HG03039 (cell line): Measurements from ENCODE around the gene PTP4A2.
"Not testable (repeated sequence)": the region's sequence is repeated elsewhere in the genome, so short reads cannot be mapped to it uniquely, and the experiment has no call there.

Source experiments
- ATAC-seq: cut with Tn5 transposase; IDR thresholded peaks from one replicate; pipeline ENCODE4 v1.9.1; 2021; ENCODE audit warnings: mild to moderate bottlenecking, moderate library complexity; ENCODE audit not compliant: unreplicated experiment

The PTP4A2 gene

DNA sequence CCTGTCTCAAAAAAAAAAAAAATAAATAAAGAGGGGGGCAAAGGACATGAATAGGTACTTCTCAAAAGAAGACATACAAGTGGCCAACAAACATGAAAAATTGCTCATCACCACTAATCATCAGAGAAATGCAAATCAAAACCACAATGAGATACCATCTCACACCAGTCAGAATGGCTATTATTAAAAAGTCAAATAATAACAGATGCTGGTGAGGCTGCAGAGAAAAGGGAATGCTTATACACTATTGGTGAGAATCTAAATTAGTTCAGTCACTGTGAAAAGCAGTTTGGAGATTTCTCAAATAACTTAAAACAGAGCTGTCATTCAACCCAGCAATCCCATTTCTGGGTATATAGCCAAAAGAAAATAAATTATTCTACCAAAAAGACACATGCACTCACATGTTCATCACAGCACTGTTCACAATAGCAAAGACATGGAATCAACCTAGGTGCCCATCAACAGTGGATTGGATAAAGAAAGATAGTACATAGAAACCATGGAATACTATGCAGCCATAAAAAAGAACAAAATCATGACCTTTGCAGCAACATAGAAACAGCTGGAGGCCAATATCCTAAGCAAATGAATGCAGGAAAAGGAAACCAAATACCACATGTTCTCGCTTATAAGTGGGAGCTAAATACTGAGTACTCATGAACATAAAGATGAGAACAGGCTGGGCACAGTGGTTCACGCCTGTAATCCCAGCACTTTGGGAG lies 42.5 kb downstream of the PTP4A2 start:
- not testable (repeated sequence) for ATAC-seq

DNA sequence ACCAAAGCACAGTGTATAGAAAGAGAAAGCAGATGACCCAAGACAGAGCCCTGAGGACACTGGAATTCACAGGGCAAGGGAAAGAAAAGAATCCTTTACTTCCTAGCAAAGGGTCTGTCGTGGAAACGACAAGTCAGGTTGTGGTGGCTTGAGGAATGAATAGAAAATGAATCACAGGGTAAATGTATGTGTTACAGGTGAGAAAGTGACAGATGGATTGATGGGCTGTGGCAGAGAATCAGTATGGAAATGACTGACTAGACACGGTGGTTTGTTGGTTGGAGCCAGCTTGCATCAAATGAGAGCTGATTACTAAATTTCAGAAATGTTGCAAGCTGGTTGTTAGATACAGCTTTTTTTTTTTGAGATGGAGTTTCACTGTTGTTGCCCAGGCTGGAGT lies 46.9 kb downstream of the PTP4A2 start:
- no peak for ATAC-seq

DNA sequence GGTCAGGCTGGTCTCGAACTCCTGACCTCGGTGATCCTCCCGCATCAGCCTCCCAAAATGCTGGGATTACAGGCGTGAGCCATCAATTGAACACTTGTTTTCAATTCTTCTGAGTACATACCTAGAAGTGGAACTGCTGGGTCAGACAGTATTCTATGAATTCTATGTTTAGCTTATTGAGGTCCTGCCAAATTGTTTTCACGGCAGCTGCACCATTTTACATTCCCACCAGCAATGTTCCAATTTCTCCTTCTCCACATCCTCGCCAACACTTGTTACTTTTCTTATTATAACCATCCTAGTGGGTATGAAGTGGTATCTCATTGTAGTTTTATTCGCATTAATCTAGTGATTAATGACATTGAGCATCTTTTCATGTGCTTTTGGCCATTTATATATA lies 49.9 kb downstream of the PTP4A2 start:
- ATAC-seq = no peak

DNA sequence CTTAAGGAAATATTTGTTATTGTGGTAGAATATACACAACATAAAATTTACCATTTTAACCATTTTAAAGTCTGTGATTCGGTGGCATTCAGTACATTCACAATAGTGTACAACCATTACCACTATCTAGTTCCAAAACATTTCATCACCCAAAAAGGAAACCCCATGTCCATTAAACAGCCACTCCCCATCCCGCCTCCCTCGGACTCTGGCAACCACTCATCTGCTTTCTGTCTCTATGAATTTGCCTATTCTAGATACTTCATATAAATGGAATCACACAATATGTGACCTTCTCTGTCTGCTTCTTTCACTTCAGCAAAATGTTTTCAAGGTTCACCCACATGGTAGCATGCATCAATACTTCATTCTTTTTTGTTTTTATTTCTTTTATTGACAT lies 51.3 kb downstream of the PTP4A2 start:
- ATAC-seq = no peak

DNA sequence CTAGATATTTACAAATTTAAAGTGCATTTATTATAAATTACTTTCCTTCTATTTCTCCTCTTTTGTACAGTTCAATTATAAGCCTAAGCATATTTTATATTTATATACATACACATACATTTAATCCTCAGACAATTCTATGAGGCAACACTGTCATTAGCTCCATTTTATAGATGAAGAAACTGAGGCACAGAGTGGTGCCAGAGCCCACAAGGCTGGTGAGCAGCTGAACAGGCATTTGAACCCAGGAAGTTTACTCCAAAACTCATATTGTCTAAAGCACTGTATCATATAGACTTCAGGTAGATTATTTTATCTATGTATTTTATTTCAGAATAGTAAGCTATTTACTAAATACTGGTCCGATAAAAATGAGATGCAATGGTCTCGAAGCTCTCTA lies 52.3 kb downstream of the PTP4A2 start:
- no peak for ATAC-seq

DNA sequence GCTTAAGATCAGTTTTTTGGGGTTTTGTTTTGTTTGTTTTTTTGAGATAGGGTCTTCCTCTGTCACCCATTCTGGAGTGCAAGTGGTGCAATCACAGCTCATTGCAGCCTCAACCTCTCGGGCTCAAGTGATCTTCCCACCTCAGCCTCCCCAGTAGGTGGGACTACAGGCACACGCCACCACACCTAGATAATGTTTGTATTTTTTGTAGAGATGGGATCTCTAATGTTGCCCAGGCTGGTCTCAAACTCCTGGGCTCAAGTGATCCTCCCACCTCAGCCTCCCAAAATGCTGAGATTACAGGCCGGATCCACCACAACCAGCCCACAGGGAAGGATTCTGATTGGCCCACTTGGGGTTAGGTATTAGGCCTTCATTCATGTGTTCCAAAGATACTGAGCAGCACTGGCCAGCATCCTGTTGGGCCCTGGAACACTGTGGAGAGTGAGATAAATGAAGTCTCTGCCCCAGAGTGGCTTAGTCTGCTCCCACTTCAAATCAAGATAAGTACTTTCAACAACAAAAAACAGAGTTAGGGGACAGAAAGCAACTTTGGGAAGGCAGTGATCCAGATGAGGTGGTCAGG lies 54.7 kb downstream of the PTP4A2 start:
- ATAC-seq = no peak

DNA sequence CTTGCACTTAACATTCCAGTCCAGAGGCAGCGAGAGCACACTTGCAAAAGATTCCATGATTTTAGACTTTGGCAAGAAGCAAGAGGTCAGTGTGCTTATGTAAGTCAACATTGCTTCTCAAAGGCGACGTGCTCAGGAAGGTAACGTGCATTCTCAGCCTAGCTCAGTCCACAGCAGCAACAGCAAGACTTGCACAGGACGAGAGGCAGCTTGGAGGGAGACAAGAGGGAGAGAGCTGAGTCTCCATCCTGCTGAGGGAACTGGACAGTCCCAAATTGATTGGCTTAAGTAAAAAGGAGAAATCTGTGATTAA lies 56.5 kb downstream of the PTP4A2 start:
- ATAC-seq = no peak

DNA sequence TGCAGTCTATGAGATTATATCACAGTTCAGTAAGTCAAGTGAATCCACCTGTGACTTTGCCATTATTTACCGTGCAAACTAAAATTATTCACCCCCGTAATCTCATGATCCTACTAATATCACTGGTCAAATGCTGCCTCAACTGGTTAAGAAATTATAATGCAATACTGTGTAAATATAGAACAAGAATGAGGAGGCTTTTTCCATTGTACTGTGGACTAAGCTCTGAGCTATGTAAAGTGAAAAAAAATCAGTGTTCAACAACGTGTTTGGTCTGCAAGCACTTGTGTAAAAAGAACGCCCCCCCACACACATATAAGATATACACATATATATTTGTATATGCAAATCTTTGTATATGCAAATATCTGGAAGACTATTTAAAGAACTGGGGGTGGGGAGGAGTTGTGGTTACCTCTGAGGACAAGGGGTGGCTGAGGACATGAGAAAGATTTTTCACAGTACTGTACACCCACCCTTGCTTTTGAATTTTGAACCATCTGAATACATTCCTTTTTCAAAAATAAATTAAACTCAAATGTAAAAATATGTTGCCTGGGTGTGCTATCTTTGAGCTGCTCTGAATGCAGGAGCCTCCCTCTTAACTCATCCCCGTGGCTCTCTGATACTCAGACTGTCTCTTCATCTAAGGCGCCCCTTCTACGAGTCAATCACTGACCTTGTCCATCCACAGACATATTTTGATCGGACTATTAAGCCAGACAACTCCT lies 57.0 kb downstream of the PTP4A2 start:
- no peak for ATAC-seq

DNA sequence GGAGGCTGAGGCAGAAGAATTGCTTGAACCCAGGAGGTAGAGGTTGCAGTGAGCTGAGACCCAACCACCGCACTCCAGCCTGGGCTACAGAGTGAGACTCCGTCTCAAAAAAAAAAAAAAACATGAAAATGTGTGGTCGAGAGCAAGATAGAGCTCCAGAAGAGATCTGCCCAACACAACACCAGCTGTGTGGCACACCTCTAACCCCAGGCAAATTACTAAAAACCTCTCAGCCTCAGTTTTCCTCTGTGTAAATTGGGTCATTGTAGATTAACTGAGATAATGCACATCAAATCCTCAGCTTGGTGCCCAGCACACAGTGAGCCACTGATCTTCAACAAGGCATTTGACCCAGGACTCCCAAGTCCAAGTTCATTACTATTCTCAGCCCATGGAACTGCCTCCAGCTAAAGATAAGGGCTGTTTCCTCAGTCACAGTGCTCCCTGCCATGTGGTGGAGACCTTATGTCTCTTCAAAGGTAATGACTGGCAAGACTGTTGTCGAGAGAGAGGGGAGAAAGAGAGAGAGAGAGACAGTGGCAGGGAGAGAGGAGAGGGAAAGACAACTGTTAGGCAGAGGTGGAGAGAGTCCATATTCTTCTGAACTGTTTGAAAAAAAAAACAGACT lies 58.1 kb downstream of the PTP4A2 start:
- no peak for ATAC-seq

DNA sequence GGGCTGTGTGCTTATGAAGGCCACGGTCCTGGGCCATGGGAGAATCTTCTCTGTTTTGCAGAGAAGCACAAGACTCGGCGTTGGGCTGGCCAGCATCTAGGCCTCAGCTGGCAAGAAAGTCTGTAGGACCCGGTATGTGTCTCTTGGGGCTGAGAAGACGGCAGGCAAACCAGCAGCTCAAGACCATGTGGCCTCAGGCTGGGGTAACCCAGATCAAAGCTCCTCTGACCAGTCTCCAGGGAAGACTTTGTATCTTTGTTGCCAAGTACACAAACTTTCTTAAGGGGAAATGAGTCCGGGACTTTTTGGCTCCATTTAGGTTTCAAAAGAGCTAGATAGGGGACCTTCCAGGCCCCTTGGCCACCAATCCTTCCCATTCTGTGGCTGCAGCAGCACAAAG lies 60.1 kb downstream of the PTP4A2 start:
- no peak for ATAC-seq

DNA sequence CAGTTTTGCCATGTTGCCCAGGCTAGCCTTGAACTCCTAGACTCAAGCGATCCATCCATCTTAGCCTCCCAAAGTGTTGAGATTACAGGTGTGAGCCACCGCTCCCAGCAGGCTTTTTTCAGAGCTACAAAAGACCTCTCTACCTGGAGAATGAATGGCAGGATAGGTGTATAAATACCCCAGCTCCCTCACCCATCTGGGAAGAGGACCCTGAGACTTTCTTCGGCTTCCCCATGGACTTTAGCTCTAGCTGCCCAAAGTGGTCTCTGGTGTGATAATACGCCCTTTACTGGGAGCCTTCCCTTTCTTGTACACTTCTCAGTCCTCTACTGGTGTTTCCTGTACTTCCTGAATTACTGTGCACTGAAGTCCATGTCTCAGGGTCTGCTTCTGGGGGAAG lies 60.6 kb downstream of the PTP4A2 start:
- no peak for ATAC-seq

DNA sequence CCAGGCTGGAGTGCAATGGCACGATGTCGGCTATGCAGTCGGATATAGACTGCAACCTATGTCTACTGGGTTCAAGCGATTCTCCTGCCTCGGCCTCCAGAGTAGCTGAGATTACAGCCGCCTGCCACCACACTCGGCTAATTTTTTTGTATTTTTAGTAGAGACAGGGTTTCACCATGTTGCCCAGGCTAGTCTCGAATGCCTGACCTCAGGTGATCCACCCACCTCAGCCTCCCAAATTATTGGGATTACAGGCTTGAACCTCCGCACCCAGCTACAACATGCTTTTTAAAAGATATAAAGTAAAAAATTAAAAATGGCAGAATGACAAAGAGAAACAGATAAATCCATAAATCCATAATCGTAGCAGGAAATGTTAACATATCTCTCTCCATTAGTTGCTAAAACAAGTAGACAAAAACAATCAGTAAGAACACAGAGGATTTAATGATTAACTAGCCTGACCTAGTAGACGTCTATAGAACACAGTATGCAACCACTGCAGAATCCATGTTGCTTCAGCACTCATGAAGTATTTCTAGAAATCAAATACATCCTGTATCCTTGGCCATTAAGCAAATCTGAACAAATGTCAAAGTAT lies 62.4 kb downstream of the PTP4A2 start:
- ATAC-seq = no peak

DNA sequence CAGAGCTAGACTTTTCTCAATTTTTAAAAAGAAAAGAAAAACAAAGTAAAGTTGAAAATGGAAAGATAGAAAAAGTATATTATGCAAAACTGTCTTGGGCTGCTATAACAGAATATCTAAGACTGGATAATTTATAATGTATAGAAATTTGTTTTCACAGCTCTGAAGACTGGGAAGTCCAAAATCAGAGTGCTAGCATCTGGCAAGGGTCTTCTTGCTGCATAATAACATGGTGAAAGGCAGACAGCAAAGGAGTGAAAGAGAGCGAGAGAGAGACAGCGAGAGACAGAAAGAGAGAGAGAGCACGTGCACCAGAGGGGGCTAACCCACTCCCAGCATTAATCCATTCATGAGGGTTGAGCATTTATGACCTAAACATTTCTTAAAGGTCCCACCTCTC lies 63.2 kb downstream of the PTP4A2 start:
- ATAC-seq = no peak

DNA sequence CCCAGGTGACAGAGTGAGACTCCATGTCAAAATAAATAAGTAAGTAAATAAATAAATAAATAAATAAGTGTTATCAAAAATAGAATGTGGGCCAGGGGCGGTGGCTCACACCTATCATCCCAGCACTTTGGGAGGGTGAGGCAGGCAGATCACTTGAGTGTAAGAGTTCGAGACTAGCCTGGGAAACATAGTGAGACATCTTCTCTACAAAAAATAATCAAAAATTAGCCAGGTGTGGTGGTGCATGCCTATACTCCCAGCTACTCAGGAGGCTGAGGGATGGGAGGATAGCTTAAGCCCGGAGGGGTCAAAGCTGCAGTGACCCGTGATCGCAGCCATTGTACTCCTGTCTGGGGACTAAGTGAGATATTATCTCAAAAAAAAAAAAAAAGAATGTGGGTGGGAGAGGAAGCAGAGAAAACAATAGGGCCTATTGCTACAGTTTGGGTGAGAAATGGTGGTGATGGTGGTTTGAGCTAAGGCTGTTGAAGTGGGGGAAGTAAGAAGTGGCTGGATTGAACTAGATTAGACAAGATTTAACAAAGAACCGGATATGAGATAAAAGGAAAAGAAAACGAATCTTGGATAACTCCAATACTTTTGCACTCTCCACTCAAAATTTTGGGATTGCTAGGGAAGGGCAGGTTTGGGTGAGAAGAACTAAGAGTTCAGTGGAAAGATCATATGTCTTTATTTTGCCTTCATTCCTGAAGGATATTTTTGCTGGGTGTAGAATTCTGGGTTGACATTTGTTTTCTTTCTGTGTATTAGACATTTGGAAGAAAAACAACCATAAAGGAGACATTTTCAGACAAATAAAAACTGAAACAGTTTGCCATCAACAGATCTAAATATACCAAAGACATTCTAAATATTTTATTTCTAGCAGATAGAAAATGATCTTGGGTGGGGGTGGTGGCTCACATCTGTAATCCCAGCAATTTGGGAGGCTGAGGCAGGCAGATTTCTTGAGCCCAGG lies 65.2 kb downstream of the PTP4A2 start:
- no peak for ATAC-seq

DNA sequence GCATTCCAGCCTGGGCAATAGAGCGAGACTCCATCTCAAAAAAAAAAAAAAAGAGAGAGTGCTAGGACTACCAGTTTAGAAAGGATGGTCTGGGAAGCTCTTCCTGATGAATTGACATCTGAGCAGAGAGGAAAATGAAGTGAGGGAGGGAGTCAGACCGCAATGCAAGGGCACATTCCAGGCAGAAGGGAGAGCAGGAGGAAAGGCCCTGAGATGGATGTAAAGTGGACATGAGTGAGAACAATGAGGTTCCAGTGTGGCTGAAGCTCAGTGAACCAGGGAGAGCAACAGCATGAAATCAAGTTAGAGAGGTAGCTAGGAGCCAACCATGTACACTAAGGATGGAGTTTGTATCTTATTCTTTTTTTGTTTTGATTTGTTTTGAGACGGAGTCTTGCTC lies 66.5 kb downstream of the PTP4A2 start:
- ATAC-seq = no peak

DNA sequence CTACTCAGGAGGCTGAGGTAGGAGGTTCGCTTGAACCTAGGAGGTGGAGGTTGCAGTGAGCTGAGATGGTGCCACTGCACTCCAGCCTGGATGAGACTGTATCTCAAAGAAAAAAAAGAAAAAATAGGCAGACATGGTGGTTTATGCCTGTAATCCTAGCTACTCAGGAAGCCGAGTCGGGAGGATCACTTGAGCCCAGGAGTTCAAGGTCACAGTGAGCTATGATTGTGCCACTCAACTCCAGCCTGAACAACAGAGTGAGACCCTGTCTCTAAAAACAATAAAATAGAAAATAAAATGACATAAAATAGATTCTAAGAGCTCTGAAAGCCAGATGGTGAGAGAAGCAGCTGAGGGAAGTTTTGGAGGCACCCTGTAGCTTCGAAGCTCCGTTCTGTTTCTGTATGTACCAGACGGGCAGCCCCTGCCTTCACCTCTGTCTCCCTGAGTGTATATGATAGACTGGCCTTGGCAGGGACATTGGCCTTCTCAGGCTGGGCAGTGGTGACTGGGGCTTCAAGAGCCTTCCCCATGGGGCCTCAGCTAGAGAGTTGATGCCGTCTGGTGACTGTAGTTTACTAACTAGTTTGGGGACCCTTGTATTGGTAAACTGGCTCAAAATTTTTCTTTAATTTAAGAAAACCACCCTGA lies 68.0 kb downstream of the PTP4A2 start:
- no peak for ATAC-seq

DNA sequence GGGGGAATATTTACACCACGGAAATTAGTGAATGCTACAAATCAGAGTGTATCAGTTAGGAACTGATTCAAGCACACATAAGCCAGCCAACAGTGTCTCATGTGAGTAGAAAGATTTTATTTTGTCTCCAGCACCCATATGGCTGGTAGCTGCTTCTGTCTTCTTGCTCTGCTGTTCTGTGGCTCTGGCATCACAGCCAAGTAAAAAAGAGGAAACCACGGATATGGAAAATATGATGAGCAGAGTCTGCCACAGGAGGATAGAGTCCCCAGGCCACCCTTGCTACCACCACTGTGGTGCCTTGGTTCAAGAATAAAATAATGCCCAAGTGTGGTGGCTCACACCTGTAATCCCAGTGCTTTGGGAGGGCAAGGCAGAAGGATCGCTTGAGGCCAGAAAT lies 68.7 kb downstream of the PTP4A2 start:
- no peak for ATAC-seq

DNA sequence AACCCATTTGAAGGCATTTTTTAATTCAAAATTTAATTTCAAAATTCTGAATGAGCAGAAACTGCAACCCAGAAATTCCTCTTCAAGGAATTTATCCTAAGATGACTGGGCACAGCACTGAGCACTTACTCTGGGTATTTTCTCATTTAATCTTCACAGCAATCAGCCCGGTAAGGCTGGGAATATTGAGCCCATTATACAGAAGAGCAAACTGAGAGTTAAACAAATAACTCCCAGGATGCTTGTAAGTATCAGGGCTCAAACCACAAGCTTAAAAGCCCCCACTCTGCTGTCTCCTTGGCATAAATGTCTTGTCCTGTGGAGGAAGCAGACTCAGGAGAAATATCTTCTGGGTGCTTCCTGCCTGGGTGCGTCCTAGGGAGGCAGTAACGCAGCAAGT lies 69.3 kb downstream of the PTP4A2 start:
- ATAC-seq = no peak

DNA sequence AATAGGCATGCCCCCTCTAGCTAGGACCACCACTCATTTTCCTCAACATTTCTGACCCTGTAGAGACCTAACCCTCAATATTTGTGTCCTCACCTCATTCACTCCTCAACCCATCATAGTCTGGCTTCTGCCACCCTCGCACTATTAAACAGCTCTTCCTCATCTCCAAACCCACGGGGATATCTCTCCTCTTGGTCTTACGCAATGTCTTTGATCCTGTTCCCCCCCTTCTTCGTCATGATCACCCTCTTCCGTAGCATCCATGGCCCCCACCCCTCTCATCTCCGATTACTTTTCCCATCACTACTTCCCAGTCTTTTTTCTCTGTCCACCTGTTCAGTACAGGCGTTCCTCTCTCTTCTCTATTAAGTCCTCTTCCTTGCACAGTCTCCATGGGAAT lies 70.6 kb downstream of the PTP4A2 start:
- no peak for ATAC-seq

DNA sequence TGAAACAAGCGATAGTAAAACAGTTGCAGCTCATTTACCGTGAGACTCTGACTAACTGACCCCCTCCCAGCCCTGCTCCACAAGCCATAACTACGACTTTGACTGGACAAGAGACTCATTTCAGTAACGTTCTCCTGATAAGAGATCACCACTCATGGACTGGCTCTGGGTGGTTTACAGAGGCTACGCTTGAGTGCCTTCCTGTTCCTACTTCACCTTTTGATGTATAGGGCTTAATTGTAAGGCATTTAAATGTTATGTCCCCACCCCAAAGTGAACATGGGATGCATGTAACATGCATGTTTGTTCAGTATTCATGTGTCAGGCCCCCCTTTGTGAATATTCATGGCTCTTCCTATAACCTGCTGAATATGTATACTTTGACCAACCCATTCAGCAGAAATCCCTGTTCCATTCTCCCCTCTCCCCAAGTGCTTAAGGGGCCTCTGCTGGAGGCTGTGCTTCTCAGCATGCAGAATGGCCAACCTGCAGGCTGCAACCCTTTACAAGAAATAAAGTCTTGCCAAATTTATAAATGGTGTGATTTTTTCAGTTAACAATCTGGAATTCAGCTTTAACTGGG lies 71.6 kb downstream of the PTP4A2 start:
- ATAC-seq = no peak
